PC-9 (cell line): ENCODE measurements around the gene LYPLAL1. TPM values are rescaled to one million over a fixed set of nuclear protein-coding genes. Genes with fewer than 3 reads are reported as not detected.
"Not testable (repeated sequence)": the region's sequence is repeated elsewhere in the genome, so short reads cannot be mapped to it uniquely, and the experiment has no call there.

Experiments used
- BruUV-seq: library from RNA; stranded (reverse); fragments of 400-500 nt; replicated peaks from 2 replicates; lab custom pipeline; 2021; lab: Mats Ljungman, UMichigan
- CTCF ChIA-PET: fragments of 300-600 bp; sonication (Branson Sonifier 250); formaldehyde crosslinking; loops from one replicate; lab custom pipeline; 2022; ENCODE audit warnings: antibody characterized with exemption; lab: Charles Lee
- POLR2A ChIA-PET: fragments of 300-600 bp; sonication (Branson Sonifier 250); formaldehyde crosslinking; loops from one replicate; lab custom pipeline; 2022; ENCODE audit warnings: antibody characterized with exemption; ENCODE audit not compliant: unreplicated experiment; lab: Charles Lee
- DNase-seq, 2 experiments: peaks; one replicate each; pipeline versions ENCODE4 v3.0.0 to v3.0.0-alpha.2; 2015 to 2022; ENCODE audit warnings: mixed read lengths in 1 of 2
- H2AFZ ChIP-seq: fragments of 200-600 bp; sonication (generic); 2 replicates; pipeline ENCODE4 v1.8.1; 2017; ENCODE audit warnings: antibody characterized with exemption
- H3F3A ChIP-seq: fragments of 200-600 bp; sonication (generic); 2 replicates; pipeline ENCODE4 v1.8.1; 2017; ENCODE audit warnings: antibody characterized with exemption, mild to moderate bottlenecking, low read depth; ENCODE audit not compliant: insufficient read depth
- H3K27ac ChIP-seq: fragments of 200-600 bp; sonication (generic); 2 replicates; pipeline ENCODE4 v1.6.1; 2016; ENCODE audit warnings: mixed run types
- H3K27me3 ChIP-seq: fragments of 200-600 bp; sonication (generic); 2 replicates; pipeline ENCODE4 v1.6.1; 2016; ENCODE audit warnings: low read depth, mixed run types; ENCODE audit not compliant: insufficient read depth
- H3K36me3 ChIP-seq: fragments of 200-600 bp; sonication (generic); 2 replicates; pipeline ENCODE4 v1.6.1; 2016; ENCODE audit warnings: low read depth, mixed run types
- H3K4me1 ChIP-seq: fragments of 200-600 bp; sonication (generic); replicated peaks from 2 replicates; pipeline ENCODE4 v1.6.1; 2016; ENCODE audit warnings: mixed run types; ENCODE audit not compliant: insufficient read depth
- H3K4me2 ChIP-seq: fragments of 200-600 bp; sonication (generic); 2 replicates; pipeline ENCODE4 v1.6.1; 2017; ENCODE audit warnings: mixed run types
- H3K4me3 ChIP-seq: fragments of 200-600 bp; sonication (generic); 2 replicates; pipeline ENCODE4 v1.6.1; 2016; ENCODE audit warnings: mixed run types
- H3K79me2 ChIP-seq: fragments of 200-600 bp; sonication (generic); 2 replicates; pipeline ENCODE4 v1.6.1; 2017; ENCODE audit warnings: low read depth, mixed run types
- H3K9me2 ChIP-seq: fragments of 200-600 bp; sonication (generic); 2 replicates; pipeline ENCODE4 v1.8.1; 2017; ENCODE audit warnings: mild to moderate bottlenecking; ENCODE audit not compliant: insufficient read depth
- H3K9me3 ChIP-seq: fragments of 200-600 bp; sonication (generic); 2 replicates; pipeline ENCODE4 v1.8.1; 2016; ENCODE audit warnings: low read depth; ENCODE audit not compliant: insufficient read depth
- H4K20me1 ChIP-seq: fragments of 200-600 bp; sonication (generic); 2 replicates; pipeline ENCODE4 v1.8.1; 2017; ENCODE audit not compliant: insufficient read depth
- CTCF ChIP-seq: fragments of 200-600 bp; sonication (generic); conservative IDR thresholded peaks from 2 replicates; pipeline ENCODE4 v1.6.1; 2017; ENCODE audit warnings: mixed run types, antibody characterized with exemption, mild to moderate bottlenecking, moderate library complexity
- EZH2 ChIP-seq: fragments of 200-600 bp; sonication (generic); IDR thresholded peaks from 2 replicates; pipeline ENCODE4 v1.8.0; 2017; ENCODE audit warnings: antibody characterized with exemption, low read depth
- intact Hi-C: fragments of 100-400 bp; cut with micrococcal nuclease; formaldehyde crosslinking; loops from one replicate; pipeline ENCODE4 v1.10.0; 2022; ENCODE audit not compliant: unreplicated experiment
- total RNA-seq: library from RNA; stranded (reverse); gene quantifications from 2 replicates; pipeline ENCODE4 v1.2.3, GENCODE V29; 2021

The LYPLAL1 gene
- total RNA-seq, 1 experiment from 2014 or later = 57.0 TPM

GRCh38 chr1:219247441-219247840, 73.8 kb downstream of the LYPLAL1 start:
- H3K4me3 ChIP-seq = no peak overlapping the region
- no peaks in the 10 kb centered on the region for H3K4me1 ChIP-seq
- H3K27me3 ChIP-seq = no peaks in the 10 kb centered on the region
- no peak for DNase-seq
- no peaks in the 10 kb centered on the region for H3K9me2 ChIP-seq
- no peaks in the 10 kb centered on the region for H4K20me1 ChIP-seq
- BruUV-seq = no TSS peak
- CTCF ChIA-PET = no interaction called here
- H3K79me2 ChIP-seq = no peaks in the 10 kb centered on the region
- H3K36me3 ChIP-seq = no peaks in the 10 kb centered on the region
- POLR2A ChIA-PET = no interaction called here
- no peak overlapping the region for H2AFZ ChIP-seq
- intact Hi-C loops = no loop called here
- no peaks in the 10 kb centered on the region for H3K9me3 ChIP-seq
- no peak overlapping the region for H3K27ac ChIP-seq
- H3K4me2 ChIP-seq = no peak overlapping the region
- no peaks in the 10 kb centered on the region for H3F3A ChIP-seq
- TF ChIP-seq CTCF = no peak
- no peak for TF ChIP-seq EZH2

- H3K79me2 ChIP-seq, H3K4me3 ChIP-seq, BruUV-seq, DNase-seq, intact Hi-C loops, H3K9me3 ChIP-seq, H3K27ac ChIP-seq, H3K4me2 ChIP-seq, CTCF ChIA-PET, H3K9me2 ChIP-seq, H4K20me1 ChIP-seq, H3K36me3 ChIP-seq, H3F3A ChIP-seq, H2AFZ ChIP-seq, POLR2A ChIA-PET, H3K4me1 ChIP-seq, H3K27me3 ChIP-seq: not testable (repeated sequence)
Observed at GRCh38 chr1:219250468-219250867, 76.8 kb downstream of the LYPLAL1 start.

GRCh38 chr1:219257751-219258150, 84.1 kb downstream of the LYPLAL1 start:
- intact Hi-C loops = no loop called here
- ChIA-PET CTCF (no interaction called here), POLR2A (no interaction called here)
- H3K36me3 ChIP-seq = no peaks in the 10 kb centered on the region
- H3K9me3 ChIP-seq = no peaks in the 10 kb centered on the region
- no peak overlapping the region for H3K4me2 ChIP-seq
- no peaks in the 10 kb centered on the region for H3F3A ChIP-seq
- no peaks in the 10 kb centered on the region for H3K27me3 ChIP-seq
- H3K4me1 ChIP-seq = no peaks in the 10 kb centered on the region
- H3K9me2 ChIP-seq = no peaks in the 10 kb centered on the region
- no peaks in the 10 kb centered on the region for H4K20me1 ChIP-seq
- H2AFZ ChIP-seq = no peak overlapping the region
- no peak overlapping the region for H3K27ac ChIP-seq
- no peak for TF ChIP-seq EZH2
- TF ChIP-seq CTCF = no peak
- no peak overlapping the region for H3K4me3 ChIP-seq
- DNase-seq = no peak
- no TSS peak for BruUV-seq
- no peaks in the 10 kb centered on the region for H3K79me2 ChIP-seq

GRCh38 chr1:219261454-219261853, 87.8 kb downstream of the LYPLAL1 start:
- H3K27me3 ChIP-seq = no peaks in the 10 kb centered on the region
- no peaks in the 10 kb centered on the region for H3K79me2 ChIP-seq
- H3K4me2 ChIP-seq = no peak overlapping the region
- DNase-seq = no peak
- no peaks in the 10 kb centered on the region for H3K9me2 ChIP-seq
- no peak overlapping the region for H3K4me3 ChIP-seq
- H3K27ac ChIP-seq = no peak overlapping the region
- no TSS peak for BruUV-seq
- TF ChIP-seq EZH2 (no peak), CTCF (no peak)
- no peaks in the 10 kb centered on the region for H3K4me1 ChIP-seq
- H3K36me3 ChIP-seq = no peaks in the 10 kb centered on the region
- intact Hi-C loops = no loop called here
- no peaks in the 10 kb centered on the region for H3F3A ChIP-seq
- ChIA-PET POLR2A (no interaction called here), CTCF (no interaction called here)
- no peak overlapping the region for H2AFZ ChIP-seq
- H4K20me1 ChIP-seq = no peaks in the 10 kb centered on the region
- H3K9me3 ChIP-seq = no peaks in the 10 kb centered on the region
